H9 (cell line): ENCODE data around the gene MORF4L1. TPM values are rescaled to one million over a fixed set of nuclear protein-coding genes. Genes with fewer than 3 reads are reported as not detected.

Source experiments
- DNase-seq: peaks from one replicate; pipeline ENCODE4 v3.0.0-alpha.2; 2017
- H2AFZ ChIP-seq: one replicate; pipeline ENCODE4 v1.6.1; 2013; ENCODE audit warnings: mild to moderate bottlenecking, low read length, control low read depth, moderate library complexity
- H2AK5ac ChIP-seq: 2 replicates; pipeline ENCODE4 v1.6.1; 2013; ENCODE audit warnings: low read length, control low read depth, mixed read lengths; ENCODE audit not compliant: insufficient read length
- H2BK120ac ChIP-seq: one replicate; pipeline ENCODE4 v1.6.1; 2013; ENCODE audit warnings: low read depth, mild to moderate bottlenecking, low read length, control low read depth, inconsistent platforms; ENCODE audit not compliant: poor library complexity, severe bottlenecking
- H2BK12ac ChIP-seq: 2 replicates; pipeline ENCODE4 v1.6.1; 2013; ENCODE audit warnings: low read length, control low read depth, mixed read lengths, low read depth; ENCODE audit not compliant: insufficient read length
- H2BK15ac ChIP-seq: 2 replicates; pipeline ENCODE4 v1.6.1; 2013; ENCODE audit warnings: low read depth, low read length, control low read depth
- H2BK20ac ChIP-seq: one replicate; pipeline ENCODE4 v1.6.1; 2013; ENCODE audit warnings: low read depth, mild to moderate bottlenecking, low read length, control low read depth, inconsistent platforms; ENCODE audit not compliant: poor library complexity, severe bottlenecking
- H2BK5ac ChIP-seq: 2 replicates; pipeline ENCODE4 v1.6.1; 2013; ENCODE audit warnings: low read length, control low read depth, mixed read lengths; ENCODE audit not compliant: insufficient read length
- H3K14ac ChIP-seq: 2 replicates; pipeline ENCODE4 v1.6.1; 2013; ENCODE audit warnings: low read length, control low read depth; ENCODE audit not compliant: insufficient read depth
- H3K18ac ChIP-seq: 2 replicates; pipeline ENCODE4 v1.6.1; 2013; ENCODE audit warnings: low read depth, mild to moderate bottlenecking, mixed read lengths, low read length, control low read depth; ENCODE audit not compliant: insufficient read length
- H3K23ac ChIP-seq: 2 replicates; pipeline ENCODE4 v1.6.1; 2013; ENCODE audit warnings: low read length, control low read depth, mixed read lengths, low read depth; ENCODE audit not compliant: insufficient read length
- H3K23me2 ChIP-seq: 2 replicates; pipeline ENCODE4 v1.6.1; 2013; ENCODE audit warnings: low read depth, mild to moderate bottlenecking, mixed read lengths, low read length, control low read depth; ENCODE audit not compliant: insufficient read length, poor library complexity, severe bottlenecking
- H3K27ac ChIP-seq: 2 replicates; pipeline ENCODE4 v1.5.1; 2013; ENCODE audit warnings: low read length, control low read depth, mixed read lengths, low read depth; ENCODE audit not compliant: insufficient read length
- H3K27me3 ChIP-seq: 2 replicates; pipeline ENCODE4 v1.6.1; 2013; ENCODE audit warnings: low read length, control low read depth, inconsistent platforms; ENCODE audit not compliant: insufficient read depth
- H3K4ac ChIP-seq: 2 replicates; pipeline ENCODE4 v1.6.1; 2013; ENCODE audit warnings: low read depth, mild to moderate bottlenecking, control low read depth, inconsistent platforms, low read length, moderate library complexity
- H3K4me1 ChIP-seq: 2 replicates; pipeline ENCODE4 v1.6.1; 2013; ENCODE audit warnings: low read length, control low read depth, inconsistent platforms; ENCODE audit not compliant: insufficient read depth
- H3K4me2 ChIP-seq: 2 replicates; pipeline ENCODE4 v1.6.1; 2013; ENCODE audit warnings: low read length, control low read depth, mixed read lengths; ENCODE audit not compliant: insufficient read length, insufficient read depth
- H3K56ac ChIP-seq: 2 replicates; pipeline ENCODE4 v1.6.1; 2013; ENCODE audit warnings: low read depth, mild to moderate bottlenecking, mixed read lengths, low read length, control low read depth; ENCODE audit not compliant: insufficient read length
- H3K79me1 ChIP-seq: 2 replicates; pipeline ENCODE4 v1.6.1; 2013; ENCODE audit warnings: low read depth, mild to moderate bottlenecking, moderate library complexity, low read length, control low read depth, inconsistent platforms; ENCODE audit not compliant: insufficient read depth, poor library complexity, severe bottlenecking
- H3K79me2 ChIP-seq: 2 replicates; pipeline ENCODE4 v1.6.1; 2013; ENCODE audit warnings: low read length, control low read depth, inconsistent platforms; ENCODE audit not compliant: insufficient read depth
- H3K9ac ChIP-seq: 2 replicates; pipeline ENCODE4 v1.6.1; 2013; ENCODE audit warnings: low read length, control low read depth, mixed read lengths; ENCODE audit not compliant: insufficient read length; ENCODE audit errors: extremely low read depth
- H3K9me3 ChIP-seq: one replicate; pipeline ENCODE4 v1.6.1; 2013; ENCODE audit warnings: low read depth, low read length, inconsistent platforms; ENCODE audit not compliant: control insufficient read depth
- H3T11ph ChIP-seq: one replicate; pipeline ENCODE4 v1.6.1; 2013; ENCODE audit warnings: mild to moderate bottlenecking, low read length, control low read depth, inconsistent platforms
- H4K20me1 ChIP-seq: one replicate; pipeline ENCODE4 v1.6.1; 2013; ENCODE audit not compliant: control insufficient read depth, insufficient read length, insufficient read depth
- H4K5ac ChIP-seq: 2 replicates; pipeline ENCODE4 v1.6.1; 2013; ENCODE audit warnings: low read depth, mild to moderate bottlenecking, mixed read lengths, low read length, control low read depth; ENCODE audit not compliant: insufficient read length
- H4K8ac ChIP-seq: replicated peaks from 2 replicates; pipeline ENCODE4 v1.6.1; 2013; ENCODE audit warnings: low read length, control low read depth, mixed read lengths, low read depth; ENCODE audit not compliant: insufficient read length
- H4K91ac ChIP-seq: 2 replicates; pipeline ENCODE4 v1.6.1; 2013; ENCODE audit warnings: low read depth, mild to moderate bottlenecking, moderate library complexity, mixed read lengths, low read length, control low read depth; ENCODE audit not compliant: insufficient read length
- H3K27ac Mint-ChIP-seq, 3 experiments: 2 replicates in 2 of 3; 3 replicates in 1 of 3; pipeline ENCODE4 v1.8.0; 2020 to 2021; ENCODE audit warnings: mixed read lengths in 3 of 3, mild to moderate bottlenecking in 1 of 3, moderate library complexity in 1 of 3
- H3K27me3 Mint-ChIP-seq: 2 replicates; pipeline ENCODE4 v1.8.0; 2021; ENCODE audit warnings: low read depth, mild to moderate bottlenecking, moderate library complexity, mixed read lengths
- H3K36me3 Mint-ChIP-seq, 3 experiments: 2 replicates in 2 of 3; 3 replicates in 1 of 3; pipeline ENCODE4 v1.8.0; 2020 to 2021; ENCODE audit warnings: low read depth in 3 of 3, mixed read lengths in 3 of 3; ENCODE audit not compliant: insufficient read depth in 1 of 3
- H3K4me1 Mint-ChIP-seq, 2 experiments: 2 replicates each; pipeline ENCODE4 v1.8.0; 2020; ENCODE audit warnings: mixed read lengths in 2 of 2
- H3K4me3 Mint-ChIP-seq, 2 experiments: 2 replicates in 1 of 2; 3 replicates in 1 of 2; pipeline ENCODE4 v1.8.0; 2020 to 2021; ENCODE audit warnings: mild to moderate bottlenecking in 2 of 2, mixed read lengths in 2 of 2, moderate library complexity in 1 of 2
- H3K9me3 Mint-ChIP-seq, 2 experiments: 2 replicates in 1 of 2; 3 replicates in 1 of 2; pipeline ENCODE4 v1.8.0; 2020; ENCODE audit warnings: mild to moderate bottlenecking in 2 of 2, mixed read lengths in 2 of 2, moderate library complexity in 1 of 2
- CTCF ChIP-seq: fragments of 200-600 bp; sonication (generic); conservative IDR thresholded peaks from 3 replicates; pipeline ENCODE4 v1.8.0; 2021; ENCODE audit warnings: antibody characterized with exemption, mild to moderate bottlenecking
- WGBS: extraction: QIAGEN DNeasy Blood & Tissue Kit; methylation state at CpG from one replicate; pipeline ENCODE4 v1.1.7; 2013; ENCODE audit warnings: missing lambda C conversion rate, low lambda C conversion rate, mixed read lengths; ENCODE audit not compliant: insufficient read length; ENCODE audit errors: extremely low coverage; 5-methylcytosine and 5-hydroxymethylcytosine counted together
- total RNA-seq: library from RNA; stranded (reverse); gene quantifications from 2 replicates; pipeline ENCODE4 v1.2.1, GENCODE V29; 2021

The MORF4L1 gene
- total RNA-seq, 1 experiment from 2014 or later: 544 TPM

- no peak overlapping the region for H2AFZ ChIP-seq
- H3K23me2 ChIP-seq: no peaks in the 10 kb centered on the region
- H2BK20ac ChIP-seq: no peak overlapping the region
- no peak overlapping the region for H2BK5ac ChIP-seq
- H3K23ac ChIP-seq: no peak overlapping the region
- no peak overlapping the region for H3K56ac ChIP-seq
- no peak overlapping the region for H4K8ac ChIP-seq
- no peak overlapping the region for H3T11ph ChIP-seq
- H2BK15ac ChIP-seq: no peak overlapping the region
- Mint-ChIP-seq H3K9me3 (peaks cover 0 to 5% of the 10 kb centered on the region in 2 experiments; a peak in 2 of 5 replicates), H3K4me1 (peaks cover 41 to 46% of the 10 kb centered on the region in 2 experiments), H3K4me3 (peak overlapping the region; percentile 2 to 54; a peak in 3 of 5 replicates), H3K36me3 (peaks cover 21 to 55% (median 45%) of the 10 kb centered on the region in 3 experiments), H3K27me3 (no peaks in the 10 kb centered on the region; the same call in 1 of the 2 replicates), H3K27ac (peak overlapping the region; percentile 10 to 93 (median 20); a peak in 5 of 7 replicates)
- no peak overlapping the region for H2BK12ac ChIP-seq
- no peak overlapping the region for H2AK5ac ChIP-seq
- no CpG with 5 or more reads among the region's 1 CpG for WGBS
- H3K4me2 ChIP-seq: no peak overlapping the region
- H3K79me2 ChIP-seq: peaks cover 76% of the 10 kb centered on the region
- H3K79me1 ChIP-seq: no peaks in the 10 kb centered on the region
- no peak overlapping the region for H3K27ac ChIP-seq
- H3K14ac ChIP-seq: no peak overlapping the region
- TF ChIP-seq CTCF: no peak
- H3K9ac ChIP-seq: no peak overlapping the region
- H3K9me3 ChIP-seq: no peaks in the 10 kb centered on the region
- H3K27me3 ChIP-seq: no peaks in the 10 kb centered on the region
- H4K91ac ChIP-seq: no peak overlapping the region
- H2BK120ac ChIP-seq: no peak overlapping the region
- no peak overlapping the region for H3K4ac ChIP-seq
- no peaks in the 10 kb centered on the region for H3K4me1 ChIP-seq
- H4K20me1 ChIP-seq: no peaks in the 10 kb centered on the region
- no peak overlapping the region for H4K5ac ChIP-seq
- H3K18ac ChIP-seq: no peak overlapping the region
- no peak for DNase-seq
Observed at GRCh38 chr15:78878356-78878755, 5.7 kb downstream of the MORF4L1 start.
